GM23248 (cell line): ENCODE data around the gene CDH13. TPM values are rescaled to one million over a fixed set of nuclear protein-coding genes. Genes with fewer than 3 reads are reported as not detected.

Source experiments
- DNase-seq: peaks from one replicate; pipeline ENCODE4 v3.0.0-alpha.2; 2015
- H2AFZ ChIP-seq: fragments of 200-600 bp; sonication (generic); 2 replicates; pipeline ENCODE4 v1.6.1; 2016; ENCODE audit warnings: antibody characterized with exemption
- H3F3A ChIP-seq: fragments of 200-600 bp; sonication (generic); 2 replicates; pipeline ENCODE4 v1.6.1; 2016; ENCODE audit warnings: mild to moderate bottlenecking, antibody characterized with exemption, mixed run types; ENCODE audit not compliant: insufficient read depth
- H3K27ac ChIP-seq: fragments of 200-600 bp; sonication (generic); 2 replicates; pipeline ENCODE4 v1.5.1; 2016; ENCODE audit warnings: mild to moderate bottlenecking
- H3K27me3 ChIP-seq: fragments of 200-600 bp; sonication (generic); replicated peaks from 2 replicates; pipeline ENCODE4 v1.6.1; 2016; ENCODE audit warnings: mild to moderate bottlenecking; ENCODE audit not compliant: insufficient read depth
- H3K36me3 ChIP-seq: fragments of 200-600 bp; sonication (generic); 2 replicates; pipeline ENCODE4 v1.6.1; 2016; ENCODE audit warnings: low read depth, mild to moderate bottlenecking
- H3K4me1 ChIP-seq: fragments of 200-600 bp; sonication (generic); 2 replicates; pipeline ENCODE4 v1.6.1; 2016; ENCODE audit warnings: mild to moderate bottlenecking; ENCODE audit not compliant: insufficient read depth
- H3K4me2 ChIP-seq: fragments of 200-600 bp; sonication (generic); one replicate; pipeline ENCODE4 v1.6.1; 2016; ENCODE audit warnings: mild to moderate bottlenecking; ENCODE audit not compliant: unreplicated experiment
- H3K4me3 ChIP-seq: fragments of 200-600 bp; sonication (generic); 2 replicates; pipeline ENCODE4 v1.5.1; 2016; ENCODE audit warnings: mild to moderate bottlenecking
- H3K79me2 ChIP-seq: fragments of 200-600 bp; sonication (generic); 2 replicates; pipeline ENCODE4 v1.6.1; 2016; ENCODE audit warnings: mild to moderate bottlenecking; ENCODE audit not compliant: insufficient read depth
- H3K9ac ChIP-seq: fragments of 200-600 bp; sonication (generic); 2 replicates; pipeline ENCODE4 v1.6.1; 2016; ENCODE audit warnings: mild to moderate bottlenecking
- H3K9me2 ChIP-seq: fragments of 200-600 bp; sonication (generic); 2 replicates; pipeline ENCODE4 v1.6.1; 2016; ENCODE audit warnings: mixed run types, mild to moderate bottlenecking, moderate library complexity; ENCODE audit not compliant: insufficient read depth
- H3K9me3 ChIP-seq: fragments of 200-600 bp; sonication (generic); one replicate; pipeline ENCODE4 v1.6.1; 2017; ENCODE audit warnings: low read depth
- H4K20me1 ChIP-seq: fragments of 200-600 bp; sonication (generic); 2 replicates; pipeline ENCODE4 v1.6.0; 2016; ENCODE audit not compliant: insufficient read depth
- EZH2 ChIP-seq: fragments of 200-600 bp; sonication (generic); IDR thresholded peaks from 2 replicates; pipeline ENCODE4 v1.6.1; 2018; ENCODE audit warnings: antibody characterized with exemption, mild to moderate bottlenecking; ENCODE audit not compliant: insufficient read depth, poor library complexity, severe bottlenecking
- EZH2phosphoT487 ChIP-seq: fragments of 200-600 bp; sonication (generic); IDR thresholded peaks from 2 replicates; pipeline ENCODE4 v1.6.1; 2018; ENCODE audit warnings: antibody characterized with exemption, moderate library complexity, mild to moderate bottlenecking, low read depth; ENCODE audit not compliant: insufficient read depth
- WGBS, 2 experiments: methylation state at CpG; one replicate each; pipeline ENCODE4 v1.1.6; 2015 to 2017; ENCODE audit warnings: low lambda C conversion rate in 2 of 2, low coverage in 1 of 2; ENCODE audit errors: missing lambda C conversion rate in 2 of 2; 5-methylcytosine and 5-hydroxymethylcytosine counted together
- in situ Hi-C: fragments of 300-500 bp; cut with MboI; formaldehyde crosslinking; loops from 2 replicates; pipeline ENCODE4 v1.15.0; 2020
- polyA plus RNA-seq: library from polyadenylated mRNA; unstranded; fragments of >200 nt; fragmentation: Nextera tagmentation; extraction: Ambion mirVana; gene quantifications from 2 replicates; pipeline ENCODE4 v1.2.1, GENCODE V29; 2016
- total RNA-seq: library from RNA; depleted of rRNA; stranded (reverse); fragments of >200 nt; shearing (Covaris generic); gene quantifications from 2 replicates; pipeline ENCODE4 v1.2.3, GENCODE V29; 2014

Gene CDH13
- total and polyA plus RNA-seq, 2 experiments from 2014 or later, result 51.0 to 52.8 TPM

DNA sequence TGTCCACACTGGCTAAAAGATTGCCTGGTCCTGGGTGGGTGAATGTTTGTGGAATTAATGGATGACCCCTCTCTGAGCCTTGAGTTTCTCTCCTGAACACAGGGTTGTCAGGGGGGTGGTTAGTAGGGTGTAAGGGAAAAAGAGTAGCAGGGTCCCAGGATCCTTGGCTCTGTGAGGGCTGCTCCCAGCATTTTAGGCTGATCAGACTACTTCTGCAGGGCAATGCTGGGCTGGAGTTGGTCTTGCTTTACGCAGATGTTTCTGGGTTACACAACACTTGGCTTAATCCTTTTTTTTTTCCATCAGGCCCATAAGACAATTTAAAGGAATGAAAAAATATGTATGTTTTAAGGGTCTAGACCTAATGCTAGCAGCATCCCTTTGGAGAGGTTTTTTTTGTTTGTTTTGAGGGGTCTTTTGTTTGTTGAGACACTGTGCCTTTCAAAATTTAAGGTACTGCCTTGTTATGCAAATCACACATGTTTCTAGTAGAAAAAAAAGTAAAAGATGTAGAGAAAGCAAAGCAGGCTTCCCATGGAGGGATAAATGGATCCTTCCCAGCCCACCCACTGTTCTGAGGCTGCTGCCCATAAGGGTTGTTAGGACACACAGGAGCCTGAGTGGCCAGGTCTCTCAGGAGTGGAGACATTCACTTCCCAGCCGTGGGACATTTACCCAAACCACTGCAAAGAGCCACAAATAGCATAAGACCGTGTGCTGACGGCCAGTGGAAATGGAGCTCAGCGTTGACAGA is 955.4 kb downstream of the CDH13 start:
- DNase-seq, result no peak
- Histone ChIP-seq H3K27ac (no peak overlapping the region), H3K4me3 (no peak overlapping the region), H3K36me3 (no peaks in the 10 kb centered on the region), H4K20me1 (no peaks in the 10 kb centered on the region), H3K4me2 (no peak overlapping the region), H3K4me1 (peaks cover 6% of the 10 kb centered on the region; the same call in 1 of the 2 replicates), H3K27me3 (no peaks in the 10 kb centered on the region), H3K9me3 (no peaks in the 10 kb centered on the region), H3F3A (no peaks in the 10 kb centered on the region), H3K9me2 (no peaks in the 10 kb centered on the region), H3K79me2 (no peaks in the 10 kb centered on the region), H2AFZ (no peak overlapping the region), H3K9ac (no peak overlapping the region)
- in situ Hi-C loops, result no loop called here
- 83 to 86% methylated on average over 5 of the region's 5 CpGs for WGBS, 2 experiments
- TF ChIP-seq EZH2 (no peak), EZH2phosphoT487 (no peak)

DNA sequence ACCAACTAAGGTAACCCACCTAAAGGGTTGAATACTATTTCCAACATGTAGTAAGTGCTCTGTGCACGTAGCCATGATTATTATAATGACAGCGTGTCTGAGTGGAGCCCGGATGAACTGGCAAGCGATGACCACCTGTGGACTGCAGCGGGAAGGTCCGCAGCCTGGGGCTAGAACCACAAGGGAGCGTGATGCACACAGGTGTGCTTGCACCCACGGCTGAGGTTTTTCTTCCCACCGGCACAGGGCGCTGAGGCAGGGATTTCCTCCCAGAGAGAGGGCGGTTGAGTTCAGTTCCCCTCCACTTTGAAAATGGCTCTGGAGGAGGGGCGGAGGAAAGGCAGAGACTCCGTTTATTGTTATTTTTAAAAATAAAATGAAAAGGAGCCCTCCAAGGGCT is 959.3 kb downstream of the CDH13 start:
- H3K9me3 ChIP-seq, result no peaks in the 10 kb centered on the region
- no peak overlapping the region for H3K9ac ChIP-seq
- no peak overlapping the region for H3K4me2 ChIP-seq
- H3K9me2 ChIP-seq, result no peaks in the 10 kb centered on the region
- TF ChIP-seq EZH2phosphoT487, result no peak
- no peak for TF ChIP-seq EZH2
- H3K4me1 ChIP-seq, result peaks cover 4% of the 10 kb centered on the region; the same call in 1 of the 2 replicates
- H3F3A ChIP-seq, result no peaks in the 10 kb centered on the region
- DNase-seq, result no peak
- no peak overlapping the region for H3K27ac ChIP-seq
- in situ Hi-C loops, result no loop called here
- 65 to 73% methylated on average over 13 of the region's 13 CpGs for WGBS, 2 experiments
- no peaks in the 10 kb centered on the region for H3K27me3 ChIP-seq
- no peak overlapping the region for H3K4me3 ChIP-seq
- H4K20me1 ChIP-seq, result no peaks in the 10 kb centered on the region
- H2AFZ ChIP-seq, result no peak overlapping the region
- no peaks in the 10 kb centered on the region for H3K36me3 ChIP-seq
- no peaks in the 10 kb centered on the region for H3K79me2 ChIP-seq

DNA sequence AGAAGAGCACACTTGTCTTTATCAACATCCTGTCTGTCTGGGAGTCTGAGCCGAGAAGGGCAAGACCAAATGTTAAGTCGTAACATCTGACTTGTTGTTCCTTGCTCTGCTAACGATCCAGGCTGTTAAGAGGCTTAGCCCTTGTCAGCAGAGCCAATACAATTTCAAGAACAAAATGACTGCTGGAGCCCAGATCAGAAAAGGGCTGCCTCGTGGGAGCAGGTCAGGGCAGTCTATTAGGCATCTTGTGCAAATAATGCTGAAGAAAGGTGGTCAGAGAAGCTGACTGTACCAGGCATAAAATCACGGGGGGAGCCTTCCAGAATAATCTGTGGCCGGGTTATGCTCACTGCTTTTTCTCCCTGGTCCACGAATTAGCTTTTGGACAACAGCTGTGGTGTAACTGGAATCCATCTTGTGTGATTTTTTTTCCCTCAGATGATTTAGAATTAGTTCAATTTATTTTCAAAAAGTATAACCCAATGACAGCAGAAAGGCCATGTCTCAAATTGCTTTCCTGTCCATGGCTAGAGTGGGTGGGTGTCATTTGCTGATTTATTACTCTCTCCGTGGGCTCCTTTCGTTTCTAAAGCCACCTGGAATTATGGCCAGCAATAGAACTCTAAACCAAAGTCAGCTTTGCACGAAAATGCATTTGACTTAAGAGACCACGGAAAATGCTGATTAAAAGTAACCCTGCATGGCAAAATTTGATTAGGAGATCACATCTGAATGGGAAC is 959.9 kb downstream of the CDH13 start:
- Histone ChIP-seq H3K79me2 (no peaks in the 10 kb centered on the region), H4K20me1 (no peaks in the 10 kb centered on the region), H3K36me3 (no peaks in the 10 kb centered on the region), H3K27ac (no peak overlapping the region), H3K4me1 (no peaks in the 10 kb centered on the region), H3F3A (no peaks in the 10 kb centered on the region), H3K27me3 (no peaks in the 10 kb centered on the region), H3K4me3 (no peak overlapping the region), H3K4me2 (no peak overlapping the region), H3K9ac (no peak overlapping the region), H2AFZ (no peak overlapping the region), H3K9me2 (no peaks in the 10 kb centered on the region), H3K9me3 (no peaks in the 10 kb centered on the region)
- in situ Hi-C loops, result no loop called here
- no peak for TF ChIP-seq EZH2
- no peak for TF ChIP-seq EZH2phosphoT487
- DNase-seq, result no peak
- WGBS, 2 experiments, result 41 to 44% methylated on average over 11 of the region's 11 CpGs

DNA sequence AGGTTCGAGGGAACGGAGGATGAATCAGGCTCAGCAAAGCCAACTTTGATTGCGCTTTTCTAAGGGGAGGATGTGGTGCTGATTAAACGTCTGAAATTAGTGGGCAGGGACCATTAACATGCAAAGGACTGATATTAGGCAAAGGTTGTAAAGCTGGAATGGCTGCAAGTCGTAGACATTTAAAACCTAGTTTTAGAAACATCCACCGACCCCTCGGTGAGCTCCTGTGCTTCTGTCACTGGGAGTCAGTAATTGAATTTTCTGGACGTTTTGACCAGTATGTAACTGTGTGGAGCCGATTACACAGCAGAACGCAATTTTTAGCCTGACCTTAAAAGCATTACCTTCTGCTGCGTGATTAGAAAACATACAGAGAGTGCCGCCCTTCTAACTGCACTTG is 960.4 kb downstream of the CDH13 start:
- H4K20me1 ChIP-seq, result no peaks in the 10 kb centered on the region
- no peaks in the 10 kb centered on the region for H3K4me1 ChIP-seq
- H3K79me2 ChIP-seq, result no peaks in the 10 kb centered on the region
- no peaks in the 10 kb centered on the region for H3K27me3 ChIP-seq
- 68 to 83% methylated on average over 12 of the region's 12 CpGs for WGBS, 2 experiments
- no peak overlapping the region for H3K4me2 ChIP-seq
- no peaks in the 10 kb centered on the region for H3K9me2 ChIP-seq
- H3K9ac ChIP-seq, result no peak overlapping the region
- DNase-seq, result no peak
- H3K27ac ChIP-seq, result no peak overlapping the region
- in situ Hi-C loops, result no loop called here
- no peak overlapping the region for H2AFZ ChIP-seq
- H3K36me3 ChIP-seq, result no peaks in the 10 kb centered on the region
- TF ChIP-seq EZH2phosphoT487, result no peak
- no peak for TF ChIP-seq EZH2
- no peaks in the 10 kb centered on the region for H3F3A ChIP-seq
- H3K9me3 ChIP-seq, result no peaks in the 10 kb centered on the region
- no peak overlapping the region for H3K4me3 ChIP-seq
